DOHH2 (cell line): ENCODE measurements around the gene LEFTY2.

ENCODE experiments used
- CTCF ChIP-seq: fragments of 200-600 bp; sonication (generic); IDR thresholded peaks from one replicate; pipeline ENCODE4 v1.5.1; 2014; ENCODE audit warnings: antibody characterized with exemption, mild to moderate bottlenecking, low read depth, low read length; ENCODE audit not compliant: poor library complexity, severe bottlenecking
- EZH2phosphoT487 ChIP-seq: fragments of 200-600 bp; sonication (generic); IDR thresholded peaks from 2 replicates; pipeline ENCODE4 v1.6.1; 2017; ENCODE audit warnings: borderline replicate concordance, mild to moderate bottlenecking, antibody characterized with exemption, low read length, moderate library complexity, mixed read lengths

GRCh38 chr1:225942574-225942973 is 1.6 kb upstream of the LEFTY2 start:
- TF ChIP-seq CTCF (no peak), EZH2phosphoT487 (no peak)
